ENCODE data around the gene PPAN.

Gene PPAN

GRCh38 chr19:10087296-10088061 is 18.7 kb upstream of the PPAN start:
- Histone ChIP-seq H3K4me2 (ENCODE audit: low read depth, low read length, poor library complexity, severe bottlenecking) (no peak overlapping the region), H3K9ac (ENCODE audit: low read length) (no peak overlapping the region)
- TF ChIP-seq CTCF (IDR thresholded peaks at IDR 0.05; ENCODE audit: insufficient read depth, low read length, poor library complexity, severe bottlenecking) (no peak), EZH2phosphoT487 (conservative IDR thresholded peaks at IDR 0.05; ENCODE audit: low read length) (no peak)

GRCh38 chr19:10088949-10089554 is 17.1 kb upstream of the PPAN start:
- TF ChIP-seq CTCF (IDR thresholded peaks at IDR 0.05; ENCODE audit: insufficient read depth, low read length, poor library complexity, severe bottlenecking), result no peak
- no peak for TF ChIP-seq EZH2phosphoT487 (conservative IDR thresholded peaks at IDR 0.05; ENCODE audit: low read length)
- no peaks in the 10 kb centered on the region for H3K9me2 ChIP-seq (replicated peaks; ENCODE audit: insufficient read depth, low read length)
- H4K20me1 ChIP-seq (ENCODE audit: low read depth, low read length), result no peaks in the 10 kb centered on the region
- no peaks in the 10 kb centered on the region for H3K79me2 ChIP-seq (ENCODE audit: insufficient read depth, low read length)
- no peak overlapping the region for H3K27ac ChIP-seq (ENCODE audit: low read depth, low read length)
- peaks cover 10% of the 10 kb centered on the region; the same call in 1 of the 2 replicates for H3F3A ChIP-seq (ENCODE audit: insufficient read depth)
- H3K4me2 ChIP-seq (ENCODE audit: low read depth, low read length, poor library complexity, severe bottlenecking), result no peak overlapping the region
- no peak overlapping the region for H3K4me3 ChIP-seq (ENCODE audit: insufficient read depth, low read length, poor library complexity, severe bottlenecking)
- H3K9ac ChIP-seq (ENCODE audit: low read length), result no peak overlapping the region
- H3K9me3 ChIP-seq (ENCODE audit: insufficient read depth, low read length), result no peaks in the 10 kb centered on the region
- no peaks in the 10 kb centered on the region for H3K27me3 ChIP-seq (ENCODE audit: low read length)
- no peak overlapping the region for H2AFZ ChIP-seq (ENCODE audit: low read depth, low read length, severe bottlenecking)
- no peaks in the 10 kb centered on the region for H3K36me3 ChIP-seq (ENCODE audit: low read length)

More at GRCh38 chr19:10087296-10088061, 18.7 kb upstream of the PPAN start:
- Histone ChIP-seq H3K9me3 (ENCODE audit: insufficient read depth, low read length) (no peaks in the 10 kb centered on the region), H4K20me1 (ENCODE audit: low read depth, low read length) (no peaks in the 10 kb centered on the region), H3K36me3 (ENCODE audit: low read length) (no peaks in the 10 kb centered on the region), H3K9me2 (replicated peaks; ENCODE audit: insufficient read depth, low read length) (no peaks in the 10 kb centered on the region), H3F3A (ENCODE audit: insufficient read depth) (peaks cover 10% of the 10 kb centered on the region; the same call in 1 of the 2 replicates), H3K79me2 (ENCODE audit: insufficient read depth, low read length) (no peaks in the 10 kb centered on the region), H3K27ac (ENCODE audit: low read depth, low read length) (no peak overlapping the region), H3K27me3 (ENCODE audit: low read length) (no peaks in the 10 kb centered on the region), H3K4me3 (ENCODE audit: insufficient read depth, low read length, poor library complexity, severe bottlenecking) (no peak overlapping the region), H2AFZ (ENCODE audit: low read depth, low read length, severe bottlenecking) (no peak overlapping the region)

GRCh38 chr19:10089801-10090375 is 16.3 kb upstream of the PPAN start:
- Histone ChIP-seq H3K36me3 (ENCODE audit: low read length) (no peaks in the 10 kb centered on the region), H2AFZ (ENCODE audit: low read depth, low read length, severe bottlenecking) (no peak overlapping the region), H3K9me2 (replicated peaks; ENCODE audit: insufficient read depth, low read length) (no peaks in the 10 kb centered on the region), H3K27ac (ENCODE audit: low read depth, low read length) (no peak overlapping the region), H3K9ac (ENCODE audit: low read length) (no peak overlapping the region), H4K20me1 (ENCODE audit: low read depth, low read length) (no peaks in the 10 kb centered on the region), H3K9me3 (ENCODE audit: insufficient read depth, low read length) (no peaks in the 10 kb centered on the region), H3K27me3 (ENCODE audit: low read length) (no peaks in the 10 kb centered on the region), H3K79me2 (ENCODE audit: insufficient read depth, low read length) (no peaks in the 10 kb centered on the region), H3K4me2 (ENCODE audit: low read depth, low read length, poor library complexity, severe bottlenecking) (no peak overlapping the region), H3F3A (ENCODE audit: insufficient read depth) (peaks cover 10% of the 10 kb centered on the region; the same call in 1 of the 2 replicates), H3K4me3 (ENCODE audit: insufficient read depth, low read length, poor library complexity, severe bottlenecking) (no peak overlapping the region)
- TF ChIP-seq EZH2phosphoT487 (conservative IDR thresholded peaks at IDR 0.05; ENCODE audit: low read length) (no peak), CTCF (IDR thresholded peaks at IDR 0.05; ENCODE audit: insufficient read depth, low read length, poor library complexity, severe bottlenecking) (no peak)

Measured in SU-DHL-6 (cell line).